Stimulated activated CD4-positive, alpha-beta T cell treated with anti-CD3 and anti-CD28 coated beads, Interleukin-4, amount 100 ng/mL, for 4 hours (primary cell): ENCODE measurements around the gene CSTF3.
"Not testable (repeated sequence)": the region's sequence is repeated elsewhere in the genome, so short reads cannot be mapped to it uniquely, and the experiment has no call there.

Source experiments
- DNase-seq, 2 experiments: peaks; one replicate each; pipeline ENCODE4 v3.0.0-alpha.2; 2020

CSTF3 gene

DNA sequence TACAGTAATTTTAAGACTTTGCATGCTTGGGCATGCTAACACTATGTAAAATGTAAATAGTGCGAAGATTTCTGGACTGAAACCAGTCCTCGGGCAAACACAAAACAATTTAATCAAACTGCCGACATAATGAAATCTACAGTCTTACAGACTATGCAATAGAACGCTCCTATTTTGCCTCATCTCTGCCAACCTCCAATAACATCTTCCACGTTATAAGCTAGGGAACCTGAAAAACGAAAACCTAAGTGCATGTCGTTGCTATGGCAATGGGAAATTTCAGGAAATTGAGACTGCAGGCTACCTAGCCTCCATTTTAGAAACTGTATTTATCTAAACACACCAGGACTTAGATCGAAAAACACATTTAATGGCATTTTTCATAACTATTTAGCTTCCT is 1.1 kb downstream of the CSTF3 start:
- no peak for DNase-seq

- not testable (repeated sequence) for DNase-seq
These were observed 1.9 kb downstream of the CSTF3 start for GRCh38 chr11:33159378-33159867.

GRCh38 chr11:33158596-33159275 is 2.5 kb downstream of the CSTF3 start:
- DNase-seq = no peak

- DNase-seq = no peak
These were observed 3.9 kb downstream of the CSTF3 start for GRCh38 chr11:33157103-33158027.

DNA sequence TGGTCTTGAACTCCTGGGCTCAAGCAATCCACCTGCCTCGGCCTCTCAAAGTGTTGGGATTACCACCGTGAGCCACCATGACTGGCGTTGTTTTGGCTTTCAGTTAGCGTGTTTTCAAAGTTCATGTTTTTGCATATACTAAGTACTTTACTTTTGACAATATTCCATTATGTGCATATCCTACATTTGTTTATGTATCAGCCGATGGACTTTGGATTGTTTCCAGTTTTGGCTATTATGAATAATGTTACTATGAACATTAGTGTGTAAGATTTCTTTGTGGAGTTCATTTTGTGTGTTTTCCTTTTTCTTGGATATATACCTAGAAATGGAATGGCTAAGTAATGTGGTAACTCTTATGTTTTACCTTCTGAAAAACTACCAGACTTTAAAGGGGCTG is 9.9 kb downstream of the CSTF3 start:
- DNase-seq = no peak

- DNase-seq = no peak
These were observed 13.7 kb downstream of the CSTF3 start for GRCh38 chr11:33147559-33147958.

DNA sequence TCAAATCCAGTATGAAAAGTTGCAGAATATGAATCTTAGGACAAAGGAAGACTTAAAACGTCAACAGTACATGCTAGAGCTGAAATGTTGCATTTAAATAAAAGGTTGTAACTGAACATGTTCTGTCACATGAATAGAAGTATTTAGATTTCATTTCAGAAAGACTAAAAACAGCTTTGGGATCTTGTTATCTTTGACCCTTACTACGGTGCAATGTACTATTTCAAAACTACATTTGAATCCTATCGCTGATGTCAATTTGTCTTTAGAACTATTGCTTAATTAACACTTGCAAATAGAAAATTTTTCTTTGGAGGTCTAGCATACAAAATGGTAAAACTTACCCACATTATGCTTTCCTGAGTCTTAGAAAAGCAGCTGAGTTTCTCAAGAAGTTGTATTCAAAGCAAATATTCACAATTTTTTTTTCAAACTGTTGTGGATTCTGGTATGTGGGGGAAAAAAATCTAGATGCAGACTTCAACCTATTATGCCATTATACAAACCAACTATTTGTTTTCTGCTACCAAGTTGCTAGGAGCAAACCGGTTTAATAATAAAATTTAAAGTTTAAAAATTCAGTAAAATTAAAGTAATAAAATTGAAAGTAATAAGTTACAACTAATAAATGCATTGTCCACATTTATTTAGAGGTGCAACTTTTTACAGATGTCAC is 25.4 kb downstream of the CSTF3 start:
- no peak for DNase-seq

- no peak for DNase-seq
These were observed 26.1 kb downstream of the CSTF3 start for GRCh38 chr11:33135216-33135615.

- no peak for DNase-seq
These were observed 27.0 kb downstream of the CSTF3 start for GRCh38 chr11:33134276-33134675.

DNA sequence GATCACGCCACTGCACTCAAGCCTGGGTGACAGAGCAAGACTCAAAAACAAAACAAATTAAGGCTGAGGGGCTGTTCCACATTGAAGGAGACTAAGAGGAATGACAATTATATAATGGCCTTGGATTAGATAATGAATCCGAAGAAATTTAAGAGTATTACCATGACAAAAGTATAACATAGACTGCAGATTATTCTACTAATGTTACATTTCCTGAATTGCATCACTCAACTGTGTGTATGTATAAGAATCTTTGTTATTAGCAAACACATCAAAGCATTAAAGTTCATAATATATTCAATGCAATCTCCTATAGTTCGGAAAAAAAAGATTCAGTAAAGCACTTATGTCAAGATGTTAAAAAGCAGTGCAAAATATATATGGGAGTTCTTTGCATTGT is 27.5 kb downstream of the CSTF3 start:
- no peak for DNase-seq

- no peak for DNase-seq
These were observed 28.8 kb downstream of the CSTF3 start for GRCh38 chr11:33132510-33132909.

DNA sequence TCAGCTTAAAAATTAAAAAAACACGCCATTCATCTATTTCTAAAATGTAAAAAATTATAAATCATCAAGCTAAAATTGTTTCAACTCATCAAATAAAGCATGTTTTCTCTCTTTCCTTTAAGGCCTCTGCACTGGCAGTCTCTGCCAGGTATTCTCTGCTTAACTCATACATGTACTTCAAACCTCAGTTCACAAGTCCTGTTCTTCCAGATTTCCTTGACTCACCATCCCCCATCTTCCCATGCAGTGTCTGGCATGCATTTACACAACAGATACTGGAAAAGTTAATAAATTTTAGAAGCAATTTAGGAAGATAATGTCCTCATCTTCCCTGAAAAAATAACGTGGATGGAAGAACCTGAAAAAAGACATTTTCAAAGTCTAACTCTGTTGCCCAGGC is 32.5 kb downstream of the CSTF3 start:
- no peak for DNase-seq

DNA sequence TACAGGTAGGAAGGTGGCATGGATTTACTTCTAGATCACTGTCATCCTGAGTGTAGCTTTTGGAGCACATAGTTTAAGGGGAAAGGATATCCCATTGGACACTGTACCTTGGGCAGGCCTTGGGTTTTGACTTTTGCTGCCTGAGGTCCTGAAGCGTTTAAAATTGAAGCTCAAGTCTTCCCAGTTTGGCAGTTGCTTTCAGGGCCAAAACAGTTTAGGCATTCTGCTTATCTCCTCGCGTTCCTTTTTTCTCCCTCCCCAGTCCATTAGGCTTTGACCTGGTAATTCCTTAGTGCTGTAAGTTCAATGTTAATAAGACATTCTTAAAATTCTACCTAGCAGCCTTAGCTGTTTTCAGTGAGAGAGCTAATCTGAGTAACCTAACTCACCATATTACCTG is 35.7 kb downstream of the CSTF3 start:
- DNase-seq = no peak

DNA sequence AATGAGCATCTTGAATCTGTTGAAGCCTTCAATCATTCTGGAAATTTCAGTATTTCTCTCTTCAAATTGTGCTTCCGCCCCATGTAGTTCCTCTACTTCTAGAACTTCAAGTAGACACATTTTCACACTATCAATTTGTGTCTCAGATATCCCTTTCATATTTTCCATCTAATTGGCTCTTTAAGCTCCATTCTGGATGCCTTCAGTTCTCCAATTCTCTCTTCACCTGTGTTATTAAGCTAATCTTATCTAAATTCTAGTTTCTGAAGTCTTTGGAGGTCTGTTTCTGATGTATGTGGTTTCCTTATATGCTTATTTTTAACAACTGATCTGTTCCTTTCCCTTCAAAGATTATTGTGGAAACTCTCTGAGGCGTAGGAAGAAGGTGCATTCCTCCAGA is 36.3 kb downstream of the CSTF3 start:
- DNase-seq = no peak

DNA sequence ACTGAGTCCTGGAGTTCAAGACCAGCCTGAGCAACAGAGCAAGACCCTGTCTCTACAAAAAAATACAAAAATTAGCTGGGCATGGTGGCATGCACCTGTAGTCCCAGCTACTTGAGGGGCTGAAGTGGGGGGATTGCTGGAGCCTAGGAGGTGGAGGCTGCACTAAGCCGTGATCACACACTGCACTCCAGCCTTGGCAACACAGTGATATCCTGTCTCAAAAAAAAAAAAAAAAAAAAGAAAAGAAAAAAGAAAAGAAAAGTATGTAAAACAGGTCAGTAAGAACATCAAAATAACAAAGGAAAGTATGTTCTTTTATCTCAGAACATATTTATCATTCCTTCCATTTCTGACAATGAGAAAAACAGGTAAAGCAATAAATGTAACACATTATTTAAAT is 38.6 kb downstream of the CSTF3 start:
- DNase-seq = not testable (repeated sequence)

DNA sequence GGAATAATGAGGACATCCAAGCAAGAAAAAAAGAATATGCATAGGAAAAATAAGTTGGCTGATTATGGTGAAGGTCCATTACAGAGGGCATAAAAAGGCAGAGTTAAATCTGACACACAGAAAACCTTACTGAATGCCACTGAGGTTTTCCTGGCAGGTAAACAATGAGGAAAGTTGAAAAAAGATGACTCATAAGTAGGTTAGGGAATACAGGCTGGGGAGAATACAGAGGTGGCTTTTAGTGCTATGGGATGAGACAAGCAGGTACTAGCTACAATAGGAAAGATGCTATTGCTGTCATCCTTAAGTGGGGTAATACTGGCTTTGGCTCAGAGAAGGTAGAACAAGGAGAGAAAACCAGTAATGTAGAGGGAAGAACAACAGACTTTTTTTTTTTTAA is 44.7 kb downstream of the CSTF3 start:
- DNase-seq = no peak

DNA sequence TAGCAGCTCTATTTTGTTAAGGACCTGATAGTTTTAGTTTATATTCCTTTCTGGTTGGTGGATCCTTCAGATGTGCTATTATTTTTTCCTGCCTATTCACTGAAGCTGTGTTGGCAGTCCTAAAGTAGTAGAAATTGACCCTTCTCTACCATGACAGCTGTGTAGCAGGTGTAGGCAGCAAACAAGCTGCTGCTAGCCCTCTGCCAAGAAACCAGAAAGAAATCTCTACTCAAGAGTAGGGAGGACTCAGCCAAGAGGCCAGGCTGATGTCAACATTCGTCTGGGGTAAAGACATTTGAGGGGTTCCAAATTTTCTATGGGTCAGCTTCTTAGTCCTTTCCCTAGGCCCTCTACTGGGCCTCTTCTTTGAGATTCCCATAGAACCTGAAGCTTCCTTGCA is 51.2 kb downstream of the CSTF3 start:
- no peak for DNase-seq

DNA sequence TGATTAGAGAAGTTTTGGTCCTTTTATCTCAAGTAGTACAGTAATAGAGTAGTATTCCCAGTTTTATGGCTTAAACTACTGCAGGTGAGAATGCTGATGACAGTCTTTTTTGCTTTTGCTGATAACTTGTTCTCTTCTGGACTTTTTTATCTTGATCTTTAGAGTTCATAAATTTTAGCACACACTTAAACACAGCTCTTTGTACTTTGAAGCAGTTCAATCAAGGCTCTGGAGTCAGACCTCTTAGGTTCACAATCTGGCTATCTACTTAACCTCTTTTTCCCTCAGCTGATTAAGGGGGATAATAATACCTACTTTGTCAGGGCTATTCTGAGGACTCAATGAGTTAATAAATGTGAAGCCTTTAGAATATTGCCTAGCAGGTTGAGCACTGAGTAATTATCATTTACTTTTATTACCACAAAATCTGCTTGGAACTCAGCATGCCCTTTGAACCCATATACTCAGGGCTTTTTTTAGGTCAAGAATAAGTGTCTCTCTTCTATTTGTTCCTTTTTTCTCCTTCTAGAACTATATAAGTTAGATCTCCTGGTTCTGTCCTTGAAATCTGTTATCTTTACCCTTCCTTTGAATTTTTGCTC is 51.9 kb downstream of the CSTF3 start:
- DNase-seq = no peak

DNA sequence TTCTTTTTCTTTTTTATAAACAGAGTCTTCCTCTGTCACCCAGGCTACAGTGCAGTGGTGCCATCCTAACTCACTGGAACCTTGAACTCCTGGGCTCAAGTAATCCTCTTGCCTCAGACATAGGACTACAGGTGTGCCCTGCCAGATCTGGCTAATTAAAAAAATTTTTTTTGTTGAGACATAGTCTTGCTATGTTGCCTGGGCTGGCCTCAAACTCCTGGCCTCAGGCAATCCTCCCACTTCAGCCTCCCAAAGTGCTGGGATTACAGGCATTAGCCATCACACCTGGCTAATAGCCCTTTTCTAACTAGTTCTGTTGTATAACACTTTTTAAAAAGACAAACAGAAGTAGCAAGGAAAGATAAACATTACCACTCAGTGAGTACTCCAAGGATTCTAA is 57.4 kb downstream of the CSTF3 start:
- no peak for DNase-seq

DNA sequence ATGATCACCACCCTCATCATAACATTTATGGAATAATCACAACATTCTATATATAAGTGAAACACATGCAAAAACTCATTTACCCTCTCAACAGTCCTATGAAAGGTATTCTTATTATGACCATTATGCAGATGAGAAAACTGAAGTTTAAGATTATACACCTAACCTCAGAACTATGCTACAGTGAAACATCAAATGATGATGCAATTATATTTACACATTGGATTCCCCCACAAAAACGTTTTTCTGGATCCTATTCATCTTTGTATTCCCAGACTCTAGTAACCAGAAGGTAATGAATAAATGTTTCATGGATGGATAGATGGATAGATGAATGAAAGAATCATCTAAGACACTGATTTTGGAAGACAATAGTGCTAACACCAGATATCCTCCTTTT is 67.1 kb downstream of the CSTF3 start:
- no peak for DNase-seq

DNA sequence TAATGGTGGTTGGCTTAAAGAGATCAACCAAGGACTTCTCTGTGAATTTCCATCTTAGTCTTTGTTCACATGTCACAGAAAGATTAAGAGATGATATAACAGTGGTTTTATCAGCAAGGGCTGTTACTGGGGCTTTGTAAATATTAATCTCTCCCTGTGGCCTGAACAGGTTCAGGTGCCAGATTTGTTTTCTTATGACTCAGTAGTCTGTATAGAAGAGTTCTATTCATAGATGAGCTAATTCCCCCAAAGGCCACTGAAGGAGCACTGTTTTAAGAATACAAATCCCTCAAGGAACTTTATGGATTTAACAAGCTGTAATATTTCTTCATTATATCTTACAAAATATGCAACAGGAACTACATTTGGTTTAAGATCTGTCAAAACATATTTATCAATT is 71.5 kb downstream of the CSTF3 start:
- no peak for DNase-seq

- DNase-seq = no peak
These were observed 75.3 kb downstream of the CSTF3 start for GRCh38 chr11:33086017-33086416.

- no peak for DNase-seq
These were observed 77.4 kb downstream of the CSTF3 start for GRCh38 chr11:33083918-33084317.
